HG03520 (cell line): ENCODE measurements around the gene FFAR4.

Experiments used
- ATAC-seq: cut with Tn5 transposase; IDR thresholded peaks from one replicate; pipeline ENCODE4 v1.9.1; 2021; ENCODE audit warnings: mild to moderate bottlenecking, moderate library complexity; ENCODE audit not compliant: unreplicated experiment

Gene FFAR4

DNA sequence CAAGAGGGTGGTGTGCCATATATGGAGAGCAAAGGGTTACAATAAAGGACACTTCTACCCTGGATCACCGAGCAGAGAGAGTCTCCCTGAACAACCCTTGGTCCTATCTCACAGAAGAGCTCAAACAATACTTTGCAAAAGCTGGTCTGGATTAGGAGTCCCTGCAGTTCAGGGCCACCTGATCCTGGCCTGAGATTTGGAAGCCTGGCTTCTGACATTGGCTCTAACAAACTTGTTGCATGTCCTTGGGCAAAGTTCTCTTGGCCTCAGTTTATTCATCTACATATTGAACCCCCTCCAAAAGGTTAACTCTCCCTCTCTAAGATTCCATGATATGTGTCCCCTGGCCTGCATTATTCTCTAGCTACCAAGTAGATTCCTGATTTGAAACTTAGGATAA, 32.9 kb downstream of the FFAR4 start:
- ATAC-seq = no peak

DNA sequence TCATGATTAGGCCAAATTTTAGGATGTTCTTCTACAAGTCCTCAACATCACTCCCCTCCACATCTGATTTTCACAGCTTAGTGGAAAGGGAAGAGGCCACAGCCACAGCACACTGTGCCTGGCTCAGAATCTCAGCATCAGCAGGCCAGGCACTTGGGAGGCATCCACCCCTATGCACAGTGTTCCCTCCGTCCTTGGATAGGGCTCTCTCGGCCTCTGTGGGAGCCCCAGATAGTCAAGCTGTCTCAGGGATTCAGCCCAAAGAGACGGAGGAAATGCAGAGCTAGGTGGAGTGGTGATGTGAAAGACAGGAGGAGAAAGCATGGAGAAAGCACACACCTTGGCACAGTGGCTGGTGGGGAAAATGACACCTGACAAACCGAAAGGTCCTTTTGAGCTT, 33.3 kb downstream of the FFAR4 start:
- no peak for ATAC-seq

DNA sequence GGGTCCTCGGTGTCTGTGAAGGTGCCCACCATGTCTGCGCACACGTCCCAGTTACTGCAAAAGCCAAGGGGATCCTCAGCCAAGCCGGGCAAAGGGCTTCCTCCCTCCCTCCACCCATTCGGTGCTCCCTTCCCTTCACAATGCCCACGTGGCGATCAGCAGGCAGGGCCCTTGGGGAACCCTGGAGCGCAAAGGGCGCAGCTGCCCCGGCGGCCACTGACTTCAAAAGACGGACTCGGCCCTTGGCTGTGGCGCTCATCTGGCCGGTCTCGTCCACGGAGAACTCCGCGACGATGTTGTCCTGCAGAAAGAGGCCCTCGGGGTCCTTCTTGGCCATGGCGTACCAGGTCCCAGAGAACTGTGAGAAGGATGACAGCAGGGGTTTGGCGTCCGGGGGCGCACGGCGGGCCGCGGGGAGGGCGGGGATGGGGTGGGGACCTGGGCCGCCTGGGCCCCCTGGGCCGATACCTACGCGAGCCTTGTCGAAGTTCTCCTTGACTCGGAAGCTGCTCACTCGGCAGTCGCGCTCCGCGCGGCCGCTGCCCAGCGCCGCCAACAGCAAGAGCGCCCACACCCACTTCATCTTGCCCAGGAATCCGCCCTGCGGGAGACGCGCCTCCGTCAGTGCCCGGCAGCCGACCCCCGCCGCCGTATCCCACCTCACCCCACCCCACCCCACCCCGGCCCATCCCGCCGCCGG, 34.1 kb downstream of the FFAR4 start:
- ATAC-seq = no peak

DNA sequence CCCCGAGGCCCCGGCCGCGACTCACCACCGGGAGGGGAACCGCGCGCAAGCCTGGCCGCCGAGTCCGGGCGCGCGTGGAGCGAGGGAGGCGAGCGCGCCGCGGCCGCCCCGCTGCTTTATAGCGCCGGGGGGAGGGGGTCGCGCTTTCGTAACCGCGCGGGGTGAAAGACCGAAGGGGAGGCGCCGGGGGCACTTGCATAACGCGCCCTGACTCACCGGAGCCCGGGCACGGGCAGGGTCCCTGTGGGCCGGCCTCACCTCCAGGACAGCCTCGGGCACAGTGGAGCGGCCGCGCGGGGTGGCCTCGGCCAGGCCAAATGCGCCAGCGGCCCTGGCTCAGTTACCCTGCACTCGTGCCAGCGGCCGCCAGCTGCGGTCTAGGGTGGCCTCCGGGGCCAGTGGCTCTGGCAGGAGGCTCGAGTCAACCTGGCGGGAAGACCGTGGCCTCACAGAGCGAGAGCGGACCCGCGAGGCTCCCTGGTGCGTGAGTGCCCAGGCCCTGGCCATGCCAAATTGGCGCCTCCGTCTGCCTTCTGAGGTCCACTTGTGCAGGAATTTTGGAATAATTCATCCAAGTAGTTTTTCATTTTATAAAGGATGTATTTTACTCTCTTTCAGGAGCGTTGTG, 34.8 kb downstream of the FFAR4 start, which contains the start of gene RBP4:
Gene RBP4 (minus strand): TSS at position 90 of the 628 bp plus-strand sequence. CDS start 207 bp downstream, outside the sequence.
- no peak for ATAC-seq

DNA sequence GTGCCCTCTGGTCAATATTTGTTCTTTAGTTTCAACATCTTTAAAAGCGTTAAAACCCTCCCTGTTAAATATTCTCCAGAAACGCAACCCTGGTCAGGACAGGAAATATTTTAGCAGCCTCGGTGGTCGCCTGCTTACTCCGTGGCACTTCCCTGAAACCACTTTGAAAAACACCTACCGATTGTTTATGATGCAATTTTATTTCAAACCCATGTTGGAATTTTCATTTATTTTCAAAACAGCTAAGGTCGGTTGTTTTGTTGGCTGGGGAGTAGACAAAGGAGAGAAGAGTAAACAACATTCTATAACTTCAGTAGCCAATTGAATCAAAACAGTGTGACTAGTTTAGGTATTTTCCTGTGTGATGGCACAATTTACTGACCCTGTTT, 35.3 kb downstream of the FFAR4 start:
- ATAC-seq = no peak

DNA sequence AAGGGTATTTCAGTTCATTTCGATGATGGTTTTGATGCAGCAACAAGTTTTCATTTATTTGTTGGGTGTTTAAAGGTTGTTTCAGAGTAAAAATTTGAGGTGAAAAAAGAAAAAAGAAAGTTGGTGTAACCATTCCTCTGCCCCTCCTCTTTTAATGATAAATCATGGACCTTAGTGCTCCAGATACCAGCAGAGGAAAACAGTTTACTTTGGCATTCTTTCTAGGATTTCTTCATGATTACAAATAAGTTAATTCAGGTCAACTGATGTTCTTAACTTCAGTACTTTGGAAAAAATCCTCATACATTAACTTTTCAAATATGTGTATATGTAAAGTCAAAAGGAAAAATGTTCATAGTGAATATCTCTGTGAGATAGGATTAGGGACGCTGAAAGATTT, 36.6 kb downstream of the FFAR4 start:
- ATAC-seq = no peak

DNA sequence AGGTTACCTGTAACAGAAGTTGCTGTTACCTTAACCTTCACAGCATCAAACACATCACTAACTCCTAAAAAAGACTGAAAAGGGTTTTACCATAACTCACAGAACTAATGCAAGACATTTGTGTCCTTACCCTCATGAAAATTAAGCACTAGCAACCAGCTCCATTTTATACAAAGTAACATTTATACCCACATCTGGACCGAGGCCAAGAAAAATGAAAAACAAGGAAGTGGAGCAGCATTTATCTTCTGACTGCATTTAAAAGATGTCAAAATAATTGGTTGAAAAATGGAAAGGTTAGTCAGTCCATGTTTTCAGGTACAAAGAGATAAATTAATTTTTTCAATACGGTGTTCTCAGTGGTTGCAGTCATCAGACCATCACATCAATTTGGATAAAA, 37.7 kb downstream of the FFAR4 start:
- ATAC-seq = no peak

DNA sequence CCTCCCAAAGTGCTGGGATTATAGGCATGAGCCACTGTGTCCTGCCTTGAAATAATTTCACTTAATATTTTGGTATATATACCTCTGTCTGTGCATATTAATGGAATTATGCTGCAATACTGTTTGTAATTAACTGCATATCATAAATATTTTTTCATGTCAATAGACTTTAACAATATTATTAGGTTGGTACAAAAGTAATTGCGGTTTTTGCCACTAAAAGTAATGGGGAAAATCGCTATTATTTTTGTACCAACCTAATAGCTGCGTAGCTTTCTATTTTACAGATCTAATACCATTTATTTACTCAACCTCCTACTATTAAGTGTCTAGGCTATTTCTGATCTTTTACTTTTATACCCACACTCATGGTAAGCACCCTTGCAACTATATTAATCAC, 42.0 kb downstream of the FFAR4 start:
- no peak for ATAC-seq

DNA sequence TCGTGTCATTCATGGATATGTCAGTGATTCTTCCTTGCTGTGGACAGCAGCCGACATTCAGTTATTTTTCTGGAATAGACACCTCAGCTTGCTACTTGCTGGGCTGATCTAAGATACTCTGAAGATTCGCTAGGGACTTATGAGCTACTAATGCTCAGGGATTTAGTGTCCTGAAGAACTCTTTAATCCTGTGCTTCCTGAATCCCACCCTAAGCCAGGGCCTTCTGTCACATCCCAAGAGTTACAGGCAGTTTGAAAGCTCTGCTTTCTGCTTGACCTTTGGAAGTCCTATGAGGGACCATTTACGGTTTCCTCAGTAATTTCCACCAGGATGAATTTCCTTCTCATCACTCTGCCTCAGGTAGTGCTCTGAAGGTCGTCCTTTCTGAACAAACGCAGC, 45.8 kb downstream of the FFAR4 start, which contains the start of gene PDE6C:
Gene PDE6C (plus strand): TSS at position 227 of the 400 bp plus-strand sequence. CDS start 189 bp downstream, outside the sequence.
- ATAC-seq = no peak

DNA sequence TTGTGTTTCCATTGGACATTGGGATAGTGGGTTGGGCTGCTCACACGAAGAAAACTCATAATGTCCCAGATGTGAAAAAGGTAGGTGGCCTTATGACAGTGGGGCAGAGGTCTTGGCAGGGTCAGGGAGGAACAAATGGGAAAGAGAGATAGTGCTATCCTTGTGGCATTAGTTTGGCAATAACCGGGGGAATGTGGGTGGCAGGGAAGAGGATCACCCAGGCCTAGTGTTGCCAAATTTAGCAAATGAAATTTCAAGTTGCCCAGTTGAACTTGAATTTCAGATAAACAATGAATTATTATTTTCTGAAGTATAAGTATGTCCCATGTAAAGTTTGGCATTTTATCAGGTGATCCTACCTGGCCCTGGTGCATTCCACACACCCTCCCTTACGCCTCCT, 46.7 kb downstream of the FFAR4 start:
- ATAC-seq = no peak

DNA sequence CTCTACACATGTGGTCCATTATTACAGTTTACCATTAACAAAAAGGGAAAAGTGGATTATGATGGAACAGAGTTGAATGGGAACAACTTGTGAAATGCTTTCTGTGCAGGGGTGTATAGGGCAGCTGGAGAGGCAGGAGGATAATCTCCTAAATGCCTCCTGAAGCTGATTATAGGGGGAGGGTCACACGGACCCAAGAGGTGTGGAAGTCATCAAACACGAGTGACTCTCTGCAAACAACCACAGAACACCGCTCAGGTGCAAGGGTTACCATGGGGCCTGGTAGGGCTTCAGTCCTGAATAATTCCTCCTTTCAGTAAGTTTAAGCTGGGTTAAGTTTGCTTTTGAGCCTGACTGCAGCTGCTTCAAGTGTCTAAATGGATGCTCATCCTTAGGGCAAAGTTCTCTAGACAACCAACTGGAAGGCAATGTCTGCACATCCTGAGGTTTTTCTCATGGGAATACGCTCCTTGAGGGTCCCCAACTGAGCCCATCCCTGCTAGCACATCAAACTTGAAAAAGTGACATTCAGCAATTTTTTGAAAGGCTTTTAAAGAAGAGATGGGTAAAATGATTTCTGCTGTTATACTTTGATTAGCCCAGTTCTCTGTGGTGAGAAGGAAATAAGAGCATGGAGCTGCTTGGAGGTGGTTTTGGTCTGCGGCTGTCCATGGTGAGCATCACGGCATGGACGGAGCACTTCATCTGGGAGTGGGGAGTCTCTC, 47.8 kb downstream of the FFAR4 start:
- no peak for ATAC-seq

DNA sequence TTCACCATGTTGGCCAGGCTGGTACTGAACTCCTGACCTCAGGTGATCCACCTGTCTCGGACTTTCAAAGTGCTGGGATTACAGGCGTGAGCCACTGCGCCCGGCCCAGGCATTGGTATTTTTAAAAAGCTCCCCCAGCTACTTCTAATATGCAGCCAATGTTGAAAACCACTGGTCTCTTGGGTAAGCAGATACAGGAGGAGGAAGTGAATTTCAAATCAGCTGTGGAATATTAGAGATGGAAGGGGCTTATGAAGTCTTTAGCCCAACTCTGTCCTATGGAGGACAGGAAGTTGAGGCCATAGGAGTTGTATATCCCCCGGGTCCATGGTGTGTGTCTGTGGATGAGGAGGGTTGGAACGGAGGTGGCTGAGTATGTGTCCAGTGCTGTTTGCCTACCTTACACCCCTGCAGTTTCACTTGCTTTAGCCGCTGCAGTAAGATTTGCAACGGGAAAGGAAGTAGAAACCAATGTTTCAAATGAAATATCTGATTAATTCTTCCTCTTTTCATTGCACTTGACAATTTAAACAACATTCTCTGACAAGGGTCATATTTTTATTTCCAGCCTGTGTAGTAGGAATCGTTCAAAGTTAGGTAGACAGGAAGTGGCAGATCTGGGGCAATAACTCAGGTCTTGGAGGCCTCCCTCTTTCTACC, 49.2 kb downstream of the FFAR4 start:
- ATAC-seq = no peak

DNA sequence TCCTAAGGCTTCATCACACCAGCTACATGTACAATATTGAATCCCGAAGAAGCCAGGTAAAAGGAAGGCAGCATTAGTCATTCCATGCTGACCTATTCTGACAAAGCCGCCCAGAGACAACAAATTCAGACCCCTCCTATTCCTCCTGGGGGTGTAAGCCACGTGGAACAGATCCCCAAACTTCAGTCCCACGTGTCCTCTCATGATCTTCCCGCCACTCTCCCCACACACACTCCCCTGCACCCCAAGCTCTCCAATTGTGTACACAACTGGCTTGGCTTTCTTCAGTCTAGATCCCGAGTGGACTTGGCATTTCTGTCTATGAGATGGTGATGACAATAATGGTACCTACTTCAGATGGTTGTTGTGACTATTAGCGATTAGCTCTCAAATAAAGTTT, 54.5 kb downstream of the FFAR4 start:
- no peak for ATAC-seq

DNA sequence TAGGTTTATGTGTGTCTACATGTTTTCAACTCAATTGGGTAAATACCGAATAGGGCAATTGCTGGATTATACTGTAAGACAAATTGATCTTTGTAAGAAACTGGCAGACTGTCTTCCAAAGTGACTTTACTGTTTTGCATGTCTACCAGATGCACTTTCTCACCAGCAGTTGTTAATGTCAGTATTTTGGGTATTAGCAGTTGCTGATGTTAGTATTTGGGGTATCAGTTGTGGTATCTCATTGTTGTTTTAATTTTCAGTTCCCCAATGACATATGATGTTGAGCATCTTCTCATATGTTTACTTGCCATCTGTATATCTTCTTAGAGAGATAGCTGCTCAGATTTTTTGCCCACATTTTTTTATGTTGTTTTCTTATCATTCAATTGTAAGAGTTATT, 56.5 kb downstream of the FFAR4 start:
- ATAC-seq = no peak

DNA sequence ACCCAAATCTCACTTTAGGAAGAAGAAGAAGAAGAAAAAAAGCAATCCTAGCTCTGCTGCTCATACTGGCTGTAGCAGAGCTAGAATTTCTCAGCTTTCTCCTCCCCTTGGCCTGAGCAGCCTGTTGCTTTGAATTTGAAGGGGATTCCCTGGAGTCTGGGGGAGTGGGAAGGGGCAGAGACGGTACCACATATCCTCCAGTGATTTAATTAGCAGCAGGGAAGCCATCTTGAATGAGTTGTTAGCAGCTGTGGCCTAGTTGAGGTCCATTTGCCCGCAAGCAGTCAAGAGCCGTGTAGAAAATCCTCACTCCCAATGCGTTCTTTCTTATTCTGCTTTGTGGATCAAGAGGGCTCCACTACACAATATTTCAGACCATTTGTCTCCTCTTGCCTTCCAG, 62.4 kb downstream of the FFAR4 start:
- no peak for ATAC-seq

DNA sequence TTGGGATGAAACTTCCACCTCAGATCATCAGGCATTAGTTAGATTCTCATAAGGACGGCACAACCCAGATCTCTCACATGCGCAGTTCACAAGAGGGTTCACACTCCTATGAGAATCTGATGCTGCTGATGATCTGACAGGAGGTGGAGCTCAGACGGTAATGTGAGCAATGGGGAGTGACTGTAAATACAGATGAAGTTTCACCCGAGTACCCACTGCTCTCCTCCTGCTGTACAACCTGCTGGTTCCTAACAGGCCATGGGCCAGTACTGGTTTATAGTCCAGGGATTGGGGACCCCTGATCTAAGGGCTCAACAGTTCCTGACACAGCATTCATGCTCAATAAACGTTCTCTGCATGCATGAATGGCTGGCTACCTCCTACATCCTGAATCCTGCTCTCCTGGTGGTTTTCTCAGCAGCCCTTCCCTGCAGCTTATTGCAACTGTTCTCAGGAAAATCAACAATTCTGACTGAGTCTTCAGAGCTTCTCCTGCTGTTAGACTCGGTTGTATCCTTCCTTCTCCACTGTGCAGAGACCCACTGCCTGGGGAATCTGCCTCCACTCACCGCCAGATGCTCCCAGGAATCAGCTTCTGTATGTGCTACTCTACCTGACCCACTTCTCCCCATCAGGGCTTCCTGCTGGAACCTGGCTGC, 63.3 kb downstream of the FFAR4 start:
- ATAC-seq = no peak

DNA sequence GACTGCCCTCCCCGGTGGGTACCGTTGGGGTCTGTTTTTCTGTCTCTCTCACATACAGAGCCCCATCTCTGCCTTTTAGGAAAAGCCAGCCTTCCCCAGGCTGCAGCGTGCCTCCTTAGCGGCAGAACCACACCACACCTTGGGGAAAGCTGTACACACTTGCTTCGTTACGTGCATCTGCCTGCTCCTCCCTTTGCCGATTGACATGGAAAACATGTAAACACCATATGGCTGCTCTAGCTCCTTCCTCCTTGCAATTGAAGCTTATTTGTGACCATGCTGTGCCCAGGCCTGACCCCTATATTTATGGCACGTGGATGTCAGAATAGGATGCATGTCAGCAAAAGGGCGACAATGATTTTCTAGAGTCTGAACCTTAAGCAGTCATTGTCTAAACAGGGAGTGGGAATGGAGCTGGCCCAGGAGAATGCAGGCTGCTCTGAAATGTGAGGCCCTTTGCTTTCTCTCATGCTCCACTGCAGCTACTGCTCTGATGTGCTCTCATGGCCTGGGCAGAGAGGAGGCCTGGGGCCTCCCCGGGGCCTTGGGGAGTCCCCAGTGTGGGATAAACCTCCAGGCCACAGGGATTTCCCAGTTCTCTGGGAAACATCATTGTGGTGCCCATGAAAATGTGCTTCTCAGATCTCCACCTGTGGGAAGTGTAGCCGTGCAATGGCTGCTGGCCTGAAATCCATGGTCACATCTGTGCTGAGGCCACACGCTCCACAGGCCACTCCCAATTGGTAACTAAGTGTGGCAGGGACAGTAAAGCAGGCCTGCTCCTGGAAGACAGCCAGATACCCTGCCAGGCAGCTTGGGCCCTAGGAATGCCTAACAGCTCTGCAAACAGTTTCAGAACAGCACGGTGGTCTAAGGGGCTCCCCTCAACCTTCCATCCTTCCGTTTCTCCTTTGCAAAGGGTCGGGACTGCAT, 64.4 kb downstream of the FFAR4 start:
- ATAC-seq = no peak
